ENCODE results near the gene ODAD3.

- TF ChIP-seq POLR2AphosphoS5 (IDR thresholded peaks at IDR 0.05; ENCODE audit: low read depth, low read length) (peak; percentile 71), CTCF (IDR thresholded peaks at IDR 0.05) (no peak), REST (IDR thresholded peaks at IDR 0.05; ENCODE audit: insufficient read depth in 1 of 2, low read depth in 2 of 2, low read length in 1 of 2) (peak; percentile 86 to 91), SIN3A (IDR thresholded peaks at IDR 0.05; ENCODE audit: borderline replicate concordance, insufficient read depth, low read depth, low read length) (no peak; the same call in 1 of the 2 replicates)
These were observed 46.8 kb upstream of the ODAD3 start for GRCh38 chr19:11481534-11482383.
